Measurements from ENCODE around the gene ROBO2.

ROBO2 gene

GRCh38 chr3:77191014-77191413, 151.1 kb downstream of the ROBO2 start:
- no peak for DNase-seq

GRCh38 chr3:77191640-77192039, 151.7 kb downstream of the ROBO2 start:
- DNase-seq, result no peak

- no peak for DNase-seq
Measured at GRCh38 chr3:77195766-77196545, 156.1 kb downstream of the ROBO2 start.

- DNase-seq, result no peak
Measured at GRCh38 chr3:77197408-77197807, 157.5 kb downstream of the ROBO2 start.

GRCh38 chr3:77203851-77204250, 164.0 kb downstream of the ROBO2 start:
- no peak for DNase-seq

GRCh38 chr3:77204788-77205187, 164.9 kb downstream of the ROBO2 start:
- no peak for DNase-seq

- DNase-seq, result no peak
Measured at GRCh38 chr3:77207753-77208152, 167.9 kb downstream of the ROBO2 start.

- peak in 1 of 2 experiments; percentile 6 for DNase-seq
Measured at GRCh38 chr3:77222701-77223100, 182.8 kb downstream of the ROBO2 start.

- DNase-seq, result no peak
Measured at GRCh38 chr3:77227567-77227966, 187.7 kb downstream of the ROBO2 start.

GRCh38 chr3:77232557-77232956, 192.7 kb downstream of the ROBO2 start:
- DNase-seq, result no peak

GRCh38 chr3:77234004-77234403, 194.1 kb downstream of the ROBO2 start:
- no peak for DNase-seq

GRCh38 chr3:77236118-77236517, 196.2 kb downstream of the ROBO2 start:
- DNase-seq, result no peak

- no peak for DNase-seq
Measured at GRCh38 chr3:77240072-77240650, 200.3 kb downstream of the ROBO2 start.

- DNase-seq, result no peak
Measured at GRCh38 chr3:77242371-77242770, 202.5 kb downstream of the ROBO2 start.

- DNase-seq, result no peak
Measured at GRCh38 chr3:77244981-77245380, 205.1 kb downstream of the ROBO2 start.

GRCh38 chr3:77247061-77247460, 207.2 kb downstream of the ROBO2 start:
- no peak for DNase-seq

GRCh38 chr3:77247817-77248216, 207.9 kb downstream of the ROBO2 start:
- DNase-seq, result no peak

- DNase-seq, result no peak
Measured at GRCh38 chr3:77248420-77248819, 208.5 kb downstream of the ROBO2 start.

GRCh38 chr3:77251136-77251535, 211.2 kb downstream of the ROBO2 start:
- DNase-seq, result no peak

GRCh38 chr3:77254967-77255831, 215.3 kb downstream of the ROBO2 start:
- peak in 1 of 2 experiments; percentile 14 for DNase-seq

- peak; percentile 17 to 70 for DNase-seq
Measured at GRCh38 chr3:77256584-77257503, 216.9 kb downstream of the ROBO2 start.

GRCh38 chr3:77259694-77260093, 219.8 kb downstream of the ROBO2 start:
- no peak for DNase-seq

- DNase-seq, result no peak
Measured at GRCh38 chr3:77262361-77262760, 222.5 kb downstream of the ROBO2 start.

Data from NCI-H187 (cell line).